GM12892 (cell line): ENCODE measurements around the gene XDH.

Experiments
- POLR2A ChIP-seq: IDR thresholded peaks from 2 replicates; pipeline ENCODE4 v1.6.1; 2011; ENCODE audit warnings: low read depth, low read length, control low read depth
- POLR2AphosphoS5 ChIP-seq: IDR thresholded peaks from 2 replicates; pipeline ENCODE4 v1.6.1; 2011; ENCODE audit warnings: low read depth, low read length, control low read depth
- TAF1 ChIP-seq: IDR thresholded peaks from 2 replicates; pipeline ENCODE4 v1.6.1; 2011; ENCODE audit warnings: low read depth, mild to moderate bottlenecking, control low read depth, low read length, borderline replicate concordance

GRCh38 chr2:31433541-31433940 is 19.0 kb upstream of the XDH start:
- TF ChIP-seq POLR2A (no peak), POLR2AphosphoS5 (no peak), TAF1 (no peak)
